Measurements from ENCODE around the gene PRSS23.
A peak's percentile ranks its signal among the peaks of the same experiment; 100 is the strongest.

Gene PRSS23

GRCh38 chr11:86795949-86796348 is 4.4 kb upstream of the PRSS23 start:
- no peak for TF ChIP-seq CTCF (conservative IDR thresholded peaks at IDR 0.05; ENCODE audit: control insufficient read depth, insufficient read depth, low read depth, low read length)
- H3K4me3 ChIP-seq (ENCODE audit: control insufficient read depth, low read depth, low read length) = no peak overlapping the region
- DNase-seq (ENCODE audit: low read depth) = peak; percentile 20

- no peak for DNase-seq (ENCODE audit: low read depth)
- no peak for TF ChIP-seq CTCF (conservative IDR thresholded peaks at IDR 0.05; ENCODE audit: control insufficient read depth, insufficient read depth, low read depth, low read length)
- H3K4me3 ChIP-seq (ENCODE audit: control insufficient read depth, low read depth, low read length) = no peak overlapping the region
Observed at GRCh38 chr11:86797133-86797532, 3.2 kb upstream of the PRSS23 start.

- no peak overlapping the region for H3K4me3 ChIP-seq (ENCODE audit: control insufficient read depth, low read depth, low read length)
- TF ChIP-seq CTCF (conservative IDR thresholded peaks at IDR 0.05; ENCODE audit: control insufficient read depth, insufficient read depth, low read depth, low read length) = no peak
- DNase-seq (ENCODE audit: low read depth) = peak; percentile 65
Observed at GRCh38 chr11:86798988-86799387, 1.4 kb upstream of the PRSS23 start.

- TF ChIP-seq CTCF (conservative IDR thresholded peaks at IDR 0.05; ENCODE audit: control insufficient read depth, insufficient read depth, low read depth, low read length) = no peak
- peak overlapping the region; percentile 38 for H3K4me3 ChIP-seq (ENCODE audit: control insufficient read depth, low read depth, low read length)
- no peak for DNase-seq (ENCODE audit: low read depth)
Observed at GRCh38 chr11:86799680-86800075, 664 bp upstream of the PRSS23 start.

- no peak for DNase-seq (ENCODE audit: low read depth)
- TF ChIP-seq CTCF (conservative IDR thresholded peaks at IDR 0.05; ENCODE audit: control insufficient read depth, insufficient read depth, low read depth, low read length) = no peak
- peak overlapping the region; percentile 74 for H3K4me3 ChIP-seq (ENCODE audit: control insufficient read depth, low read depth, low read length)
Observed at GRCh38 chr11:86800960-86801272, 574 bp downstream of the PRSS23 start.

- no peak for TF ChIP-seq CTCF (conservative IDR thresholded peaks at IDR 0.05; ENCODE audit: control insufficient read depth, insufficient read depth, low read depth, low read length)
- DNase-seq (ENCODE audit: low read depth) = no peak
- peak overlapping the region; percentile 74 for H3K4me3 ChIP-seq (ENCODE audit: control insufficient read depth, low read depth, low read length)
Observed at GRCh38 chr11:86801364-86801763, 1.0 kb downstream of the PRSS23 start.

GRCh38 chr11:86802146-86802545 is 1.8 kb downstream of the PRSS23 start:
- TF ChIP-seq CTCF (conservative IDR thresholded peaks at IDR 0.05; ENCODE audit: control insufficient read depth, insufficient read depth, low read depth, low read length) = no peak
- peak overlapping the region; percentile 74 for H3K4me3 ChIP-seq (ENCODE audit: control insufficient read depth, low read depth, low read length)
- no peak for DNase-seq (ENCODE audit: low read depth)

Data from fibroblast of mammary gland (primary cell).